Parathyroid adenoma (tissue), 2 donors: ENCODE results near the gene RBMS3.

Experiments used
- H2AFZ ChIP-seq: fragments of 300-600 bp; sonication (generic); one replicate; pipeline ENCODE4 v1.7.0; 2017; ENCODE audit warnings: antibody characterized with exemption, mild to moderate bottlenecking
- H3K27ac ChIP-seq: fragments of 300-600 bp; sonication (generic); one replicate; pipeline ENCODE4 v1.7.0; 2017
- H3K27me3 ChIP-seq: fragments of 300-600 bp; sonication (generic); one replicate; pipeline ENCODE4 v1.7.0; 2017; ENCODE audit warnings: low read length; ENCODE audit not compliant: control insufficient read depth, insufficient read depth
- H3K36me3 ChIP-seq: fragments of 300-600 bp; sonication (generic); one replicate; pipeline ENCODE4 v1.7.0; 2017; ENCODE audit warnings: low read length; ENCODE audit not compliant: control insufficient read depth, insufficient read depth
- H3K4me1 ChIP-seq: fragments of 300-600 bp; sonication (generic); one replicate; pipeline ENCODE4 v1.7.0; 2017; ENCODE audit warnings: control low read depth
- H3K4me2 ChIP-seq: fragments of 300-600 bp; sonication (generic); one replicate; pipeline ENCODE4 v1.7.0; 2017; ENCODE audit warnings: low read length
- H3K4me3 ChIP-seq: fragments of 300-600 bp; sonication (generic); one replicate; pipeline ENCODE4 v1.7.0; 2017; ENCODE audit warnings: low read depth, low read length
- H3K79me2 ChIP-seq: fragments of 300-600 bp; sonication (generic); one replicate; pipeline ENCODE4 v1.7.0; 2017; ENCODE audit warnings: control low read depth
- H3K9ac ChIP-seq: fragments of 300-600 bp; sonication (generic); one replicate; pipeline ENCODE4 v1.7.0; 2017; ENCODE audit warnings: mild to moderate bottlenecking
- H3K9me3 ChIP-seq: fragments of 300-600 bp; sonication (generic); one replicate; pipeline ENCODE4 v1.7.0; 2017; ENCODE audit warnings: low read length; ENCODE audit not compliant: control insufficient read depth
- TF ChIP-seq, protein P1 (sequence below): fragments of 300-600 bp; sonication (generic); IDR thresholded peaks from one replicate; pipeline ENCODE4 v1.7.0; 2017; ENCODE audit warnings: antibody characterized with exemption, mild to moderate bottlenecking
- donor health status: primary hyperparathyroidism.

Gene RBMS3

DNA sequence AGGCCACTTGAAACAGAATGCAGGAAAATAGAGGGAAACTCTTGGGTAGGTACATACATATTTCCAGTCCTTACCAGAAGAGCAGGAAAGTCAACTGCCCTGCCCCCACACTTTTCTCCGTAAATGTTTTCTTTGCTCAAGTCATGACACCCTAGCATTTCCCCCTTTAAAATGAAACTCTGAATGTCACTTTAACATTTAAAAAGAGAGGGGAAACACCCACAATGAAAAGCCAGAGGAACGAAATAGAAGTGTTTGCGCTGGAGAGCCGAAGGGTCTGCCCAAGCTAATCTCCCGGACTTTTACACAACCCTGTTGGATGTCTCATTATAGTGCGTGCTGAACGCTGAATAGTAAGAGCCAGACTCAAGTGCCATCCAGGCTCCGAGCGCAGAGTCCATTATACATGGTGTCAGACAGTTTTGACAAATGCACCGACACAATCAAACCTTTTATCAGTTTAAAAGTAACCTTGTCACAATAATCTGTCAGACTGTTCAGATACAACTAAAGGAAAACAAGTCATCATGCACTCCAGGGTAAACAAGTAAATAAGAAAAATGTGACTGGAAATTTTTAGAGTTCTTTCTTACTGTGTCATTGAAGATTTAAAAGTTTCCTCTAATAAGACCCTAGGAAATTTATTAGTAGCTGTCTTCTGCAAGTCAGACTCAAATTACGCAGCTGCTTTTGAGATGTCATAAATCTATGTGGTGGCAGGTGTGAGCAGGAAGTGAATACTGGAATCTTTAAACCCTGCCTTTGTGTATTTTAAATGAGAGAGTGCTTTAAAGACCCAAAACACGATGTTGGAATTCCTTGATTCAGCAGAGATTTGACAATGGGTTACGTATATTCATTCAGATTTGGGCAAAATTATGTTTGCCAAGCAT is 159.8 kb downstream of the RBMS3 start:
- TF ChIP-seq, protein P1, sequence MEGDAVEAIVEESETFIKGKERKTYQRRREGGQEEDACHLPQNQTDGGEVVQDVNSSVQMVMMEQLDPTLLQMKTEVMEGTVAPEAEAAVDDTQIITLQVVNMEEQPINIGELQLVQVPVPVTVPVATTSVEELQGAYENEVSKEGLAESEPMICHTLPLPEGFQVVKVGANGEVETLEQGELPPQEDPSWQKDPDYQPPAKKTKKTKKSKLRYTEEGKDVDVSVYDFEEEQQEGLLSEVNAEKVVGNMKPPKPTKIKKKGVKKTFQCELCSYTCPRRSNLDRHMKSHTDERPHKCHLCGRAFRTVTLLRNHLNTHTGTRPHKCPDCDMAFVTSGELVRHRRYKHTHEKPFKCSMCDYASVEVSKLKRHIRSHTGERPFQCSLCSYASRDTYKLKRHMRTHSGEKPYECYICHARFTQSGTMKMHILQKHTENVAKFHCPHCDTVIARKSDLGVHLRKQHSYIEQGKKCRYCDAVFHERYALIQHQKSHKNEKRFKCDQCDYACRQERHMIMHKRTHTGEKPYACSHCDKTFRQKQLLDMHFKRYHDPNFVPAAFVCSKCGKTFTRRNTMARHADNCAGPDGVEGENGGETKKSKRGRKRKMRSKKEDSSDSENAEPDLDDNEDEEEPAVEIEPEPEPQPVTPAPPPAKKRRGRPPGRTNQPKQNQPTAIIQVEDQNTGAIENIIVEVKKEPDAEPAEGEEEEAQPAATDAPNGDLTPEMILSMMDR = no peak
- no peak overlapping the region for H2AFZ ChIP-seq
- no peak overlapping the region for H3K9ac ChIP-seq
- H3K27ac ChIP-seq = no peak overlapping the region
- H3K4me1 ChIP-seq = no peaks in the 10 kb centered on the region
- H3K36me3 ChIP-seq = no peaks in the 10 kb centered on the region
- H3K4me2 ChIP-seq = no peak overlapping the region
- H3K79me2 ChIP-seq = no peaks in the 10 kb centered on the region
- no peak overlapping the region for H3K4me3 ChIP-seq
- no peaks in the 10 kb centered on the region for H3K27me3 ChIP-seq
- H3K9me3 ChIP-seq = no peaks in the 10 kb centered on the region

DNA sequence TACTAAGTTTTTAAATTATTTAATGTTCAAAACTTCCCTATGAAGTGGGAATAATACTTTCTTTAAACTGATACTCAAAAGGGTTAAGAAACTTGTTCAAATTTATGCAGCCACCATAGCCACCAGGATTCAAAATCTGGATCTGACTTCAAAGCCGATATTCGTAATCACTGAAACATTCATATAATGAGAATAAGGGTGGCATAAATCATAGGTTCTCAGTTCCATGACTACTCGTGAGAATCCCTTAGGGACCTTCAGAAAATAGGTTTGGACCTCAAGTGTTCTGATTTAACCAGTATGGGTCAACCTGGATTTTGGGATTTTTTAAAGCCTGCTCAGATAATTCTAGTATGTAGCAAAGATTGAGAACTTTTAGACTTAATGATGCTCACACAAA is 160.6 kb downstream of the RBMS3 start:
- Histone ChIP-seq H2AFZ (no peak overlapping the region), H3K4me1 (no peaks in the 10 kb centered on the region), H3K79me2 (no peaks in the 10 kb centered on the region), H3K36me3 (no peaks in the 10 kb centered on the region), H3K4me3 (no peak overlapping the region), H3K27me3 (no peaks in the 10 kb centered on the region), H3K27ac (no peak overlapping the region), H3K9me3 (no peaks in the 10 kb centered on the region), H3K9ac (no peak overlapping the region), H3K4me2 (no peak overlapping the region)
- TF ChIP-seq, protein P1 = no peak

DNA sequence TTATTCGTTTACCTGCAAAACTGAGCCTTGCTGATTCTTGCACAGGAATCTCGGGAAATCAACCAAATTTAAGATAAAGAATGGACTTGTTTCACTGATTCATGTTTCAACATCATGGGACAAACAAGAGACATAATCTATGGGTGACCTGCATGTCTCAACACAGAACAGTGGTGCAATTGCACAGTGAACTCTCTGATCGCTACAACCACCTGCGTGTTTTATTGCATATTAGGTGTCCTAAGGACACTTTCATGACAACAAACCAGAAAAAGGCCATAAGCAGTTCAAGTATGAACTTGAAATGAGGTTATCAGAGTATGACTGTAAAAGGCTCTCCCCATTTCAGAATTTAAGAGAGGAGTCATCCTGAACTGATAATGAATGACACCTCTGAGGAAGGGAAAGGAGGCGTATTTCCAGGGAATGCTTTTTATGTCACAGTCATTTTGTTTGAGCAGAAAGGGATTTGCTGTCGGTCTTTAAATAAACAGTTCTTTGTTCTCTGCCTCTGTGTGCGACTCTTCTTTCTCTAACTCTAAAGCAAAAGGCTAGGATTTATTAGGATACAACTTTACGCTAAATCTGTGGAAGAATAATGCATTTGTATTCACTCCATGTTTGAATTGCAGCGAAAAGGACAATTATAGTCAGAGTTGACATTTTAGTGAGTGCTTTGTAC is 167.2 kb downstream of the RBMS3 start:
- TF ChIP-seq, protein P1 = no peak
- Histone ChIP-seq H3K36me3 (no peaks in the 10 kb centered on the region), H3K27ac (no peak overlapping the region), H3K4me3 (no peak overlapping the region), H3K79me2 (no peaks in the 10 kb centered on the region), H2AFZ (no peak overlapping the region), H3K9me3 (no peaks in the 10 kb centered on the region), H3K4me2 (no peak overlapping the region), H3K9ac (no peak overlapping the region), H3K27me3 (no peaks in the 10 kb centered on the region), H3K4me1 (peaks cover under 1% of the 10 kb centered on the region)

DNA sequence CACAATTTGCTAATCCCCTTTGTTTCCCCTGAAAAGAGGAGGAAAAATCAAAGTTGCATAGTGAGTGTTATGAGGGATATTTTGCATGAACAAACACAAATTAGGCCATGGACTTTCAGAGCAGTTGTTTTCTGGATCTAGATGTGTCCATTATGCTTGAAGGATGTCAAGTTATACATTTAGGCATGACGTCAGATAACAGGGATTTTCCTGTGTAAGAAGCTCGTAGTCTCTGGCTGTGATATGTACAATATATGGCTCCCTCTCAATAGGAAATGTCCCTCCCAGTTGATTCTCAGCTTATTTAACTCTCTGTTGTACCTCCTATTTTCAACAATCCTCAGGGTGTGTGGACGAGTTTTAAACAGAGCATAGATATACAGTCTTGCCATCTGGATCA is 171.0 kb downstream of the RBMS3 start:
- H3K4me3 ChIP-seq = no peak overlapping the region
- H2AFZ ChIP-seq = no peak overlapping the region
- H3K9ac ChIP-seq = no peak overlapping the region
- H3K27me3 ChIP-seq = no peaks in the 10 kb centered on the region
- TF ChIP-seq, protein P1 = no peak
- H3K27ac ChIP-seq = no peak overlapping the region
- H3K79me2 ChIP-seq = no peaks in the 10 kb centered on the region
- peaks cover 3% of the 10 kb centered on the region for H3K4me1 ChIP-seq
- no peaks in the 10 kb centered on the region for H3K9me3 ChIP-seq
- no peak overlapping the region for H3K4me2 ChIP-seq
- no peaks in the 10 kb centered on the region for H3K36me3 ChIP-seq
